Measurements from ENCODE around the gene TEX29.

TEX29 gene

DNA sequence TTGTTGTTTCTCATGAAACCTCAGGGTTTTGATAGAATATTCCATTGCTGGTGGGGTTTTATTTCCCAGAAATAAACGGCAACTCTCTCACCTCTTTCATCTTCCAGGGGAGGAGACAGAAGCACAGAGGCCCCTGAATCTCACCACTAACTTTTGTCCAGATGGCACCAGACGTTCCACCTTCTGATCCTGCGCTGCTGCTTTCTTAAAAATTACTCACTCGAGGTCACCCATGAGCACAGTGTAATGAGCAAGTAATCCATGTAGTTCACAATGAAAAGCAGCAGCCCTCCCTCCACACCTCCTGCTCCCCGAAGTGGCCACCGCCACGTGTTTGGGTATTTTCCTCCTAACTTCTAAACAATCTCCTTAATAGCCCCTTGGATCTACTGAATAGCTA is 51.3 kb downstream of the TEX29 start:
- Histone ChIP-seq H3K27ac (no peak overlapping the region), H3K36me3 (replicated peaks) (no peaks in the 10 kb centered on the region), H3K27me3 (replicated peaks) (no peaks in the 10 kb centered on the region), H3K4me3 (ENCODE audit: low read depth, low read length) (no peak overlapping the region)
- in situ Hi-C loops (cut with HindIII; ENCODE audit: low pct_ligation_motif_present, low sequenced_read_pairs) = no loop called here
- TF ChIP-seq, protein P1, sequence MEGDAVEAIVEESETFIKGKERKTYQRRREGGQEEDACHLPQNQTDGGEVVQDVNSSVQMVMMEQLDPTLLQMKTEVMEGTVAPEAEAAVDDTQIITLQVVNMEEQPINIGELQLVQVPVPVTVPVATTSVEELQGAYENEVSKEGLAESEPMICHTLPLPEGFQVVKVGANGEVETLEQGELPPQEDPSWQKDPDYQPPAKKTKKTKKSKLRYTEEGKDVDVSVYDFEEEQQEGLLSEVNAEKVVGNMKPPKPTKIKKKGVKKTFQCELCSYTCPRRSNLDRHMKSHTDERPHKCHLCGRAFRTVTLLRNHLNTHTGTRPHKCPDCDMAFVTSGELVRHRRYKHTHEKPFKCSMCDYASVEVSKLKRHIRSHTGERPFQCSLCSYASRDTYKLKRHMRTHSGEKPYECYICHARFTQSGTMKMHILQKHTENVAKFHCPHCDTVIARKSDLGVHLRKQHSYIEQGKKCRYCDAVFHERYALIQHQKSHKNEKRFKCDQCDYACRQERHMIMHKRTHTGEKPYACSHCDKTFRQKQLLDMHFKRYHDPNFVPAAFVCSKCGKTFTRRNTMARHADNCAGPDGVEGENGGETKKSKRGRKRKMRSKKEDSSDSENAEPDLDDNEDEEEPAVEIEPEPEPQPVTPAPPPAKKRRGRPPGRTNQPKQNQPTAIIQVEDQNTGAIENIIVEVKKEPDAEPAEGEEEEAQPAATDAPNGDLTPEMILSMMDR (IDR thresholded peaks at IDR 0.05; ENCODE audit: low read depth, low read length, missing control alignments) = no peak
- no peak for DNase-seq

DNA sequence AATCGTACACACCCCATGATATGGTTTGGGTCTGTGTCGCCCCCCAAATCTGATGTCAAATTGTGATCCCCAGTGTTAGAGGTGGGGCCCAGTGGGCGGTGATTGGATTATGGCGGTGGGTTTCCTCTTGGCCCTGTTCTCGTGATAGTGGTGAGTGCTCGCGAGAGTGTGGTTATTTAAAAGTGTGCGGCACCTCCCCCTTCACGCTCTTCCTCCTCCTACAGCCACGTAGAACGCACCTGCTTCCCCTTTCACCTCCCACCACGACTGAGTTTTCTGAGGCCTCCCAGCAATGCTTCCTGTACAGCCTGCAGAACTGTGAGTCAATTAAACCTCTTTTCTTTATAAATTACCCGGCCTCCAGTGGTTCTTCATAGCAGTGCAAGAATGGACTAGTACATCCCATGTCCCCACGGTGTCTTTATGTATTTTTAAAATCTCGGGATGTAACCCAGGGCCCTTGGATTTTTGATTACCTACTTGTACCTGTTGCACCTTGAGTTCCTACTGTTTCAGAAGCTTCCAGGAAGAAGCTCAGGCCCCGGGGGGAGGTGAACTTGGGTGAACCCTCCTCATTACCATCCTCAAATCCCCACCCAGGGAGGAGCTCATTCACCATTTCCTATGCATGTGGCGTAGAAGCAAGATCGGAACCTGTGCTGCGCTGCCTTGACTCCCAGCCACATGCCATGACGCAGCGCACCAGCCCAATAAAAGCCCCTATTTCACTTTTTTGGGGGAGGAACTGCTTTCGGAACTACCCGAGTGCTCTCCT is 52.4 kb downstream of the TEX29 start:
- Histone ChIP-seq H3K27ac (no peak overlapping the region), H3K4me3 (ENCODE audit: low read depth, low read length) (no peak overlapping the region), H3K27me3 (replicated peaks) (no peaks in the 10 kb centered on the region), H3K36me3 (replicated peaks) (no peaks in the 10 kb centered on the region)
- TF ChIP-seq, protein P1 (IDR thresholded peaks at IDR 0.05; ENCODE audit: low read depth, low read length, missing control alignments) = no peak
- no peak for DNase-seq
- in situ Hi-C loops (cut with HindIII; ENCODE audit: low pct_ligation_motif_present, low sequenced_read_pairs) = no loop called here

DNA sequence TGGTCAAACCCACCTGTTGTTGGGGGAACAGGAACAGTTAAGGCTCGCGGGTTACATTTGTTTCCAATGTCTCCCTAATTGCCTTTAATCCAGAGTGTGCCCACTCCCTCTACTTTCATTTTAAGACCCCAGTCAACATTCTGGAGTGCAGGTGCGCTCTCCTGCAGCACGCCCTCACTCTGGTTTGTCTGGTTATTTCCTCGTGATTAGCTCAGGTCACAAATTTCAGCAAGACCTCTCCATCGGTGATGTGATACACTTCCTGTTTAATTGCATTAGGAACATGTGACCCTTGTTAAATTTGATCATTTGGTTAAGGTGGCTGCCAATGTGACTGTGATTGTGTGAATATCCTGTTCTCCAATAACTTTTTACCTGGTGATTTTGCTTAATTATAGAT is 53.0 kb downstream of the TEX29 start:
- TF ChIP-seq, protein P1 (IDR thresholded peaks at IDR 0.05; ENCODE audit: low read depth, low read length, missing control alignments) = no peak
- H3K36me3 ChIP-seq (replicated peaks) = no peaks in the 10 kb centered on the region
- in situ Hi-C loops (cut with HindIII; ENCODE audit: low pct_ligation_motif_present, low sequenced_read_pairs) = no loop called here
- no peaks in the 10 kb centered on the region for H3K27me3 ChIP-seq (replicated peaks)
- no peak overlapping the region for H3K27ac ChIP-seq
- DNase-seq = no peak
- H3K4me3 ChIP-seq (ENCODE audit: low read depth, low read length) = no peak overlapping the region

DNA sequence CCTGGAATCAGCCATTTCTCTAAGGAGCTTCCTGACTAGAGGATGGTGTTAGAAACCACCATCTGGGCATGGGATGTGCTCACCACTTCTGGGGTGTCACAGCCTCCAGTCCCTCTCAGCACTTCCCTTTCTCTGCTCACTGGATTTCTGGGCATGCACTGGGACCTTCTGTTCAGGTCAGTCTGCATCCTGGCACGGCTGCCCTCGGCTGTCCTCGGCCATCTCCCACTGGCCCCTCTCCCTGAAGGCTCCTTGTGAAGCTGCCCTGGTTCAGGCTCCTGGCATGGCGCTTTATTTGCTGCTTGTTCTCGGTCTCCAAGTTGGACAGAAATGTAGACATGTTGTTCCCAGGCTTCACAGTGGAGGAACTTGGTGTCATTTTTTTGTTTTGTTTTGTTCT is 60.0 kb downstream of the TEX29 start:
- Histone ChIP-seq H3K27me3 (replicated peaks) (no peaks in the 10 kb centered on the region), H3K27ac (no peak overlapping the region), H3K4me3 (ENCODE audit: low read depth, low read length) (no peak overlapping the region), H3K36me3 (replicated peaks) (no peaks in the 10 kb centered on the region)
- in situ Hi-C loops (cut with HindIII; ENCODE audit: low pct_ligation_motif_present, low sequenced_read_pairs) = no loop called here
- TF ChIP-seq, protein P1 (IDR thresholded peaks at IDR 0.05; ENCODE audit: low read depth, low read length, missing control alignments) = no peak
- DNase-seq = no peak

DNA sequence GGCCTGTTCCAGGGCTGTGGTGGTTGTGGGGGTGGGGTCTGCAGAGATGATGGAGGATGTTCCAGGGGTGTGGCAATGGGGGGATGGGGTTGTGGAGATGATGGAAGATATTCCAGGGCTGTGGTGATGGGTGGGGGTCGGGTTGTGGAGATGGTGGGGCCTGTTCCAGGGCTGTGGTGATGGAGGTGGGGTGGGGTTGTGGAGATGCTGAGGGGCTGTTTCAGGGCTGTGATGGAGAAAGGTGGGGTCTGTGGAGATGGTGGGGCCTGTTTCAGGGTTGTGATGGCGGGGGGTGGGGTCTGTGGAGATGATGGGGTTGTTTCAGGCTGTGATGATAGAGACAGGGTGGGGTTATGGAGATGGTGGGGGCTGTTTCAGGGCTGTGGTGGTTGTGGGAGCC is 62.0 kb downstream of the TEX29 start:
- Histone ChIP-seq H3K27ac (no peak overlapping the region), H3K27me3 (replicated peaks) (no peaks in the 10 kb centered on the region), H3K36me3 (replicated peaks) (no peaks in the 10 kb centered on the region), H3K4me3 (ENCODE audit: low read depth, low read length) (no peak overlapping the region)
- in situ Hi-C loops (cut with HindIII; ENCODE audit: low pct_ligation_motif_present, low sequenced_read_pairs) = no loop called here
- DNase-seq = no peak
- TF ChIP-seq, protein P1 (IDR thresholded peaks at IDR 0.05; ENCODE audit: low read depth, low read length, missing control alignments) = no peak

DNA sequence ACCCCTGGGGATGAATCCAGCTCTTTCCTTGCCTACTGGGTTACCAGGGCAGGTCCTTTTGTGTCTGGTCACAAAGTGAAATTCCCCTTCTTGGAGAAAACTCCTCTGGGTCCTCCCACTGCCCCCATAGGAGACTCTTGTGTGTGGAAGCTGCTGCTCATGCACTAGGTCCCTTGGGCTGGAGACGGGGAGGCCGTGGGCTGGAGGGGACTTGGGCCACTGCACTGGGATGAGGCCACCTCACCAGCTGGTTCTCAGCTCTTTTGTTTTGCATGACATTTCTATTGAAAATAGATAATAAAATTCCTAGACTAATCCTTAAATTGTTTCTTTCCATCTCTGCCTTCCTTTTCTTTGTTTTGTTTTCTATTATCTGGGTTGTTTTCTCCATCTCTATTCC is 62.4 kb downstream of the TEX29 start:
- Histone ChIP-seq H3K27me3 (replicated peaks) (no peaks in the 10 kb centered on the region), H3K36me3 (replicated peaks) (no peaks in the 10 kb centered on the region), H3K27ac (no peak overlapping the region), H3K4me3 (ENCODE audit: low read depth, low read length) (no peak overlapping the region)
- TF ChIP-seq, protein P1 (IDR thresholded peaks at IDR 0.05; ENCODE audit: low read depth, low read length, missing control alignments) = no peak
- DNase-seq = no peak
- in situ Hi-C loops (cut with HindIII; ENCODE audit: low pct_ligation_motif_present, low sequenced_read_pairs) = no loop called here
